ENCODE results near the gene DNAI1.

Gene DNAI1

GRCh38 chr9:34458013-34458958 lies at the start of gene DNAI1, which contains the start of gene FAM219A:
Gene DNAI1 (plus strand): TSS chr9:34458805. CDS start chr9:34459006, 201 bp downstream.
Gene FAM219A (minus strand): TSS chr9:34458570. CDS start chr9:34458263, 307 bp downstream.
- TF ChIP-seq TAF1 (IDR thresholded peaks at IDR 0.05; ENCODE audit: low read depth) (peak; percentile 65; the same call in 1 of the 2 replicates), EGR1 (IDR thresholded peaks at IDR 0.05) (no peak), MAX (IDR thresholded peaks at IDR 0.05) (peak; percentile 52)

GRCh38 chr9:34409154-34409553 lies 49.5 kb upstream of the DNAI1 start:
- TF ChIP-seq ZBTB7A (IDR thresholded peaks at IDR 0.05; ENCODE audit: low read depth) (no peak), TAF1 (IDR thresholded peaks at IDR 0.05; ENCODE audit: low read depth) (no peak), NFIC (IDR thresholded peaks at IDR 0.05) (no peak), FOXM1 (IDR thresholded peaks at IDR 0.05; ENCODE audit: borderline replicate concordance, low read depth) (no peak), CREB1 (IDR thresholded peaks at IDR 0.05; ENCODE audit: low read depth) (no peak), TCF12 (IDR thresholded peaks at IDR 0.05; ENCODE audit: low read depth) (no peak), REST (IDR thresholded peaks at IDR 0.05; ENCODE audit: low read depth) (no peak), EGR1 (IDR thresholded peaks at IDR 0.05) (no peak), YY1 (IDR thresholded peaks at IDR 0.05; ENCODE audit: low read depth) (no peak), TEAD4 (IDR thresholded peaks at IDR 0.05) (no peak), CEBPB (IDR thresholded peaks at IDR 0.05) (no peak), EP300 (IDR thresholded peaks at IDR 0.05; ENCODE audit: borderline replicate concordance) (no peak), RAD21 (IDR thresholded peaks at IDR 0.05; ENCODE audit: low read depth) (no peak), USF1 (IDR thresholded peaks at IDR 0.05) (no peak), MAX (IDR thresholded peaks at IDR 0.05) (no peak)

- TF ChIP-seq REST (IDR thresholded peaks at IDR 0.05; ENCODE audit: low read depth) (no peak), RAD21 (IDR thresholded peaks at IDR 0.05; ENCODE audit: low read depth) (no peak), YY1 (IDR thresholded peaks at IDR 0.05; ENCODE audit: low read depth) (no peak)
These were observed 46.3 kb upstream of the DNAI1 start for GRCh38 chr9:34412336-34412735.

- TF ChIP-seq REST (IDR thresholded peaks at IDR 0.05; ENCODE audit: low read depth): peak; percentile 93
- no peak for TF ChIP-seq EP300 (IDR thresholded peaks at IDR 0.05; ENCODE audit: borderline replicate concordance)
These were observed 45.3 kb upstream of the DNAI1 start for GRCh38 chr9:34413231-34413852.

- TF ChIP-seq YY1 (IDR thresholded peaks at IDR 0.05; ENCODE audit: low read depth): no peak
- TF ChIP-seq USF1 (IDR thresholded peaks at IDR 0.05): no peak
- TF ChIP-seq TEAD4 (IDR thresholded peaks at IDR 0.05): no peak
- TF ChIP-seq TCF12 (IDR thresholded peaks at IDR 0.05; ENCODE audit: low read depth): no peak
- no peak for TF ChIP-seq RAD21 (IDR thresholded peaks at IDR 0.05; ENCODE audit: low read depth)
- no peak for TF ChIP-seq TAF1 (IDR thresholded peaks at IDR 0.05; ENCODE audit: low read depth)
- TF ChIP-seq MAX (IDR thresholded peaks at IDR 0.05): no peak
- no peak for TF ChIP-seq CREB1 (IDR thresholded peaks at IDR 0.05; ENCODE audit: low read depth)
- TF ChIP-seq EP300 (IDR thresholded peaks at IDR 0.05; ENCODE audit: borderline replicate concordance): no peak
- no peak for TF ChIP-seq REST (IDR thresholded peaks at IDR 0.05; ENCODE audit: low read depth)
- TF ChIP-seq CEBPB (IDR thresholded peaks at IDR 0.05): no peak
- no peak for TF ChIP-seq EGR1 (IDR thresholded peaks at IDR 0.05)
- TF ChIP-seq ZBTB7A (IDR thresholded peaks at IDR 0.05; ENCODE audit: low read depth): no peak
- TF ChIP-seq FOXM1 (IDR thresholded peaks at IDR 0.05; ENCODE audit: borderline replicate concordance, low read depth): no peak
- no peak for TF ChIP-seq NFIC (IDR thresholded peaks at IDR 0.05)
These were observed 40.9 kb upstream of the DNAI1 start for GRCh38 chr9:34417734-34418133.
